ENCODE measurements around the gene GNMT.

The GNMT gene

DNA sequence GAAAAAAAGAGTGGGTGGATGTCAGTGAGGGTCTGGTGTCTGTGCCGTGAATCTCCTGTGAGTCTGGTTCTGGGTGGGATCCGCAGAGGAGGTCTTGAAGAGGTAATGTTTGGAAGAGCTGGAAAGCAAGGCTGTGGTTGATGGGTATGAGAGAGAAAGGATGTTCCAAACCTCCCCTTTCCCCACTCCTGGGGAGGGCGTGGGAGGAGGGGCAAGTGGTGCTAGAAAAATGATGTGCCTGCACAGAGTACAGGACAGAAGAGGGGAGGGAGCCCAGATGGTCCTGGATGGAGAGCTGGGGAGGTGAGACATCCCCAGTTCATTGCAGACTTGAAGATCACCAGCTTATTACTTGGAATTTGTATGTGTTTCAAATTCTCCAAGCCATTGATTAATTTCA, 28.1 kb upstream of the GNMT start:
- DNase-seq, result no peak
- H3K9me3 ChIP-seq (ENCODE audit: severe bottlenecking), result no peaks in the 10 kb centered on the region
- TF ChIP-seq, protein P1, sequence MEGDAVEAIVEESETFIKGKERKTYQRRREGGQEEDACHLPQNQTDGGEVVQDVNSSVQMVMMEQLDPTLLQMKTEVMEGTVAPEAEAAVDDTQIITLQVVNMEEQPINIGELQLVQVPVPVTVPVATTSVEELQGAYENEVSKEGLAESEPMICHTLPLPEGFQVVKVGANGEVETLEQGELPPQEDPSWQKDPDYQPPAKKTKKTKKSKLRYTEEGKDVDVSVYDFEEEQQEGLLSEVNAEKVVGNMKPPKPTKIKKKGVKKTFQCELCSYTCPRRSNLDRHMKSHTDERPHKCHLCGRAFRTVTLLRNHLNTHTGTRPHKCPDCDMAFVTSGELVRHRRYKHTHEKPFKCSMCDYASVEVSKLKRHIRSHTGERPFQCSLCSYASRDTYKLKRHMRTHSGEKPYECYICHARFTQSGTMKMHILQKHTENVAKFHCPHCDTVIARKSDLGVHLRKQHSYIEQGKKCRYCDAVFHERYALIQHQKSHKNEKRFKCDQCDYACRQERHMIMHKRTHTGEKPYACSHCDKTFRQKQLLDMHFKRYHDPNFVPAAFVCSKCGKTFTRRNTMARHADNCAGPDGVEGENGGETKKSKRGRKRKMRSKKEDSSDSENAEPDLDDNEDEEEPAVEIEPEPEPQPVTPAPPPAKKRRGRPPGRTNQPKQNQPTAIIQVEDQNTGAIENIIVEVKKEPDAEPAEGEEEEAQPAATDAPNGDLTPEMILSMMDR (IDR thresholded peaks at IDR 0.05; ENCODE audit: low read depth, low read length), result no peak
- no peaks in the 10 kb centered on the region for H3K27me3 ChIP-seq (ENCODE audit: insufficient read depth, low read depth, severe bottlenecking)
- no peak overlapping the region for H3K4me3 ChIP-seq (ENCODE audit: low read depth, low read length)
- H3K27ac ChIP-seq, result no peak overlapping the region
- peaks cover 61% of the 10 kb centered on the region for H3K36me3 ChIP-seq

DNA sequence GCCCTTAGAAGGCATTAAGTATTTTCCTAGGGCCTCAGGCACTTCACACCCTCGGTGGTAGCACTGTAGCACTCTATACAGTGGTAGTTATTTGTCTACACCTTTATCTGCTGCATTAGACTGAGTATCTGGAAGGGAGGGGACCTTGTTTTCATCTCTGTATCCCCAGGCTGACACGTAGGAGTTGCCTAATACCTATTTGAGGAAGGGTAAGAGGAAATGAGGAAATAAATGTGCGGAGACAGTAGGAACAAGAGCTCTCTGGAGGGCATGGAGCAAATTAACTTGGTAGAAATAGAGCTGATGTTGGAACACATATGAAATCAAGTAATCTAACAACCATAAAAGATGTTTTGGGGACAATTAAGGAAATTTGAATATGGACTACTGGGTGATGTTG, 27.3 kb upstream of the GNMT start:
- H3K9me3 ChIP-seq (ENCODE audit: severe bottlenecking), result no peaks in the 10 kb centered on the region
- DNase-seq, result no peak
- H3K4me3 ChIP-seq (ENCODE audit: low read depth, low read length), result no peak overlapping the region
- TF ChIP-seq, protein P1 (IDR thresholded peaks at IDR 0.05; ENCODE audit: low read depth, low read length), result no peak
- H3K27me3 ChIP-seq (ENCODE audit: insufficient read depth, low read depth, severe bottlenecking), result no peaks in the 10 kb centered on the region
- H3K27ac ChIP-seq, result no peak overlapping the region
- H3K36me3 ChIP-seq, result peaks cover 68% of the 10 kb centered on the region

DNA sequence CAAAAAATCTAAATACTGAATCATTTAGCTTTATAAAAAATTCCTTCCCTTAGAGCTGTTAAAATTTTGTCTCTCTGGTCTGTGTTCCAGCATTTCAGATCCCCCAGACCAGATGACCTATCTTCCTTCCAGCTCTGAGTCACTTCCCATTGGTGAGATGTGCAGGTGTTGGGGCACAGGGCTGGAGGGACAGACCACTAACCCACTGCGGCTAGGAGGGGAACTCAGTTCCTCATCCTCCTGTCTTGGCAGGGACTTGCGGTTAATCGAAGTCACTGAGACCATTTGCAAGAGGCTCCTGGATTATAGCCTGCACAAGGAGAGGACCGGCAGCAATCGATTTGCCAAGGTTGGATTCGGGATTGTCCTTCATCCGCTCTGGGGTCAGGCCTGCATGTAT, 25.2 kb upstream of the GNMT start:
- Histone ChIP-seq H3K9me3 (ENCODE audit: severe bottlenecking) (no peaks in the 10 kb centered on the region), H3K36me3 (peaks cover 87% of the 10 kb centered on the region), H3K27ac (no peak overlapping the region)

DNA sequence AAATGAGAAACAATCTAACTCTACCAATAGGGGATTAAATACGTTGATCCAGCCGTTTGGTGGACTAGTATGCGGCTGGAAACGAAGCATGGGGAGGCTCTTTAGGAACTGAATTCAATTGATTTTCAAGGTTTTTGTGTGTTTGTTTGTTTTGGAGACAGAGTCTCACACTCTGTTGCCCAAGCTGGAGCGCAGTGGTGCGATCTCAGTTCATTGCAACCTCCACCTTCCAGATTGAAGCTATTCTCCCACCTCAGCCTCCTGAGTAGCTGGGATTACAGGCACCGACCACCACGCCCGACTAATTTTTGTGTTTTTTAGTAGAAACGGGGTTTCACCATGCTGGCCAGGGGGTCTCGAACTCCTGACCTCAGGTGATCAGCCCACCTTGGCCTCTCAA, 24.2 kb upstream of the GNMT start:
- H3K36me3 ChIP-seq, result peaks cover 93% of the 10 kb centered on the region
- no peaks in the 10 kb centered on the region for H3K9me3 ChIP-seq (ENCODE audit: severe bottlenecking)
- no peaks in the 10 kb centered on the region for H3K27me3 ChIP-seq (ENCODE audit: insufficient read depth, low read depth, severe bottlenecking)
- TF ChIP-seq, protein P1 (IDR thresholded peaks at IDR 0.05; ENCODE audit: low read depth, low read length), result no peak
- DNase-seq, result no peak
- H3K4me3 ChIP-seq (ENCODE audit: low read depth, low read length), result no peak overlapping the region
- no peak overlapping the region for H3K27ac ChIP-seq

More for the DNA sequence above, 25.2 kb upstream of the GNMT start:
- Histone ChIP-seq H3K27me3 (ENCODE audit: insufficient read depth, low read depth, severe bottlenecking) (no peaks in the 10 kb centered on the region), H3K4me3 (ENCODE audit: low read depth, low read length) (no peak overlapping the region)
- DNase-seq, result no peak
- TF ChIP-seq, protein P1 (IDR thresholded peaks at IDR 0.05; ENCODE audit: low read depth, low read length), result no peak

DNA sequence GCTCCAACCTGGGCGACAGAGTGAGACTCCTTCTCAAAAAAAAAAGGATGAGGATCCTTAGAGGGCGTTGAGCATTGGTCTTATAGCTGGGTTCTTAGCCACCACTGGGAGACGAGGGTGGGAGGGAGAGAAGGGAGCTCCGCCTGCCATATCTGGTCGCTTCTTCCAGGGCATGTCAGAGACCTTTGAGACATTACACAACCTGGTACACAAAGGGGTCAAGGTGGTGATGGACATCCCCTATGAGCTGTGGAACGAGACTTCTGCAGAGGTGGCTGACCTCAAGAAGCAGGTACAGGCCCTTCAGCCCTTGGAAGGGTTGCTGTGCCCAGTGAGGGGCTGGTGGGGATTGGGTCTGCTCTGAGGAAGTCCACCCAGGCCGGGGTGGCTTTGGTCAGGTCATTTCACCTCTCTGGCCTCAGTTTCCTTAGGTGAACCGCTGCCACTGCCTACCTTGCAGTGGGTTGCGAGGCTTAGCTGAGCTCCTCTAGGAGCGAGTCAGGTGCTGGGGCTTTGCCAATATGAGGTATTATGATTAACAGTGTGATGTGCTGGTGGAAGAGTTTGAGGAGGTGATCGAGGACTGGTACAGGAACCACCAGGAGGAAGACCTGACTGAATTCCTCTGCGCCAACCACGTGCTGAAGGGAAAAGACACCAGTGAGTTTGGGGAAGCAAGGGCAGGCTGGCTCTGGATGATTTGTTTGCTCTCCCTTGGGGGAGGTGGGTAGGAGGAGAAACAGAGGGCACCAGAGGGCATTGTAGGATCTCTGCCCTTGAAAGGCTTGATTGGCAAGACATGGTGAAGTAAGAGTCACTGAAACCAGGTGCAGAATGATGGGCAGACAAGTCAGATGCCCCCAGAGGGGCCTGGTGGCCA, 22.8 kb upstream of the GNMT start:
- Histone ChIP-seq H3K36me3 (peaks cover 84% of the 10 kb centered on the region), H3K4me3 (ENCODE audit: low read depth, low read length) (no peak overlapping the region), H3K27me3 (ENCODE audit: insufficient read depth, low read depth, severe bottlenecking) (no peaks in the 10 kb centered on the region), H3K9me3 (ENCODE audit: severe bottlenecking) (no peaks in the 10 kb centered on the region), H3K27ac (no peak overlapping the region)
- no peak for DNase-seq
- TF ChIP-seq, protein P1 (IDR thresholded peaks at IDR 0.05; ENCODE audit: low read depth, low read length), result no peak

DNA sequence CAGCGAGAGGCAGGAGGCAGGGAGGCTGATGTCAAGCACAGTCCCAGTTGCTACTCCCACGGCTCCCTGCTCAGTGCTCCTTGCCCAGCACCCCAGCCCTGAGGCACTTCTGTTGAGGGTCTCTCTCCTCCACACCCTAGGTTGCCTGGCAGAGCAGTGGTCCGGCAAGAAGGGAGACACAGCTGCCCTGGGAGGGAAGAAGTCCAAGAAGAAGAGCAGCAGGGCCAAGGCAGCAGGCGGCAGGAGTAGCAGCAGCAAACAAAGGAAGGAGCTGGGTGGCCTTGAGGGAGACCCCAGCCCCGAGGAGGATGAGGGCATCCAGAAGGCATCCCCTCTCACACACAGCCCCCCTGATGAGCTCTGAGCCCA, 22.1 kb upstream of the GNMT start:
- TF ChIP-seq, protein P1 (IDR thresholded peaks at IDR 0.05; ENCODE audit: low read depth, low read length), result no peak
- no peak overlapping the region for H3K4me3 ChIP-seq (ENCODE audit: low read depth, low read length)
- no peak for DNase-seq
- H3K27me3 ChIP-seq (ENCODE audit: insufficient read depth, low read depth, severe bottlenecking), result no peaks in the 10 kb centered on the region
- peaks cover 80% of the 10 kb centered on the region for H3K36me3 ChIP-seq
- H3K27ac ChIP-seq, result no peak overlapping the region
- H3K9me3 ChIP-seq (ENCODE audit: severe bottlenecking), result no peaks in the 10 kb centered on the region

Measured in WERI-Rb-1 (cell line).